HS-5 (cell line): ENCODE data around the gene HGFAC.

ENCODE experiments used
- DNase-seq: peaks from one replicate; pipeline ENCODE4 v3.0.0-alpha.2; 2012; ENCODE audit warnings: low read depth

The HGFAC gene

DNA sequence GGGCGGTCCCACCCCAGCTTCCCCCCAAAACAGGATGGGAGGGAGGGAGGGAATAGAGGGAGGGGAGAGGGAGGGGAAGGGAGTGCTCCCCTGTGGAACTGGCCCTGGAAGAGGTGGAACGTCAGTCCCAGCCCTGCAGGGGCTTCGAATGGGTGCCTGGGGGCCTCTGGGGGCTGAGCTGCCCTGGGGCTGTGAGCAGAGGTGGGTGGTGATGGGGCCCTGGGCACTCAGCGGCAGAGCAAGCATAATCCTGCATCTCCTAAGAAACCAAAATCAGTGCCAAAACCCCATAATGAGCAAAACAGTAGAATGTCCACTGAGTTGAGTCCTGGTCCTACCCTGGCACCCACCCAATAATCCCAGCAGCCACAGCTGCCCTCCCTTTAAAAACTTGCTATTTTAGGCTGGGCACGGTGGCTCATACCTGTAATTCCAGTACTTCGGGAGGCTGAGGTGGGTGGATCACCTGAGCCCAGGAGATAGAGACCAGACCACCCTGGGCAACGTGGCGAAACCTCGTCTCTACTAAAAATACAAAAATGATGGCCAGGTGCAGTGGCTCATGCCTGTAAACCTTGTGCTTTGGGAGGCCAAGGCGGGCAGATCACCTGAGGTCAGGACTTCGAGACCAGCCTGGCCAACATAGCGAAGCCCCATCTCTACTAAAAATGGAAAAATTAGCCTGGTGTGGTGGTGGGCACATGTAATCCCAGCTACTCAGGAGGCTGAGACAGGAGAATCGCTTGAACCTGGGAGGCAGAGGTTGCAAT is 32.4 kb downstream of the HGFAC start:
- no peak for DNase-seq

DNA sequence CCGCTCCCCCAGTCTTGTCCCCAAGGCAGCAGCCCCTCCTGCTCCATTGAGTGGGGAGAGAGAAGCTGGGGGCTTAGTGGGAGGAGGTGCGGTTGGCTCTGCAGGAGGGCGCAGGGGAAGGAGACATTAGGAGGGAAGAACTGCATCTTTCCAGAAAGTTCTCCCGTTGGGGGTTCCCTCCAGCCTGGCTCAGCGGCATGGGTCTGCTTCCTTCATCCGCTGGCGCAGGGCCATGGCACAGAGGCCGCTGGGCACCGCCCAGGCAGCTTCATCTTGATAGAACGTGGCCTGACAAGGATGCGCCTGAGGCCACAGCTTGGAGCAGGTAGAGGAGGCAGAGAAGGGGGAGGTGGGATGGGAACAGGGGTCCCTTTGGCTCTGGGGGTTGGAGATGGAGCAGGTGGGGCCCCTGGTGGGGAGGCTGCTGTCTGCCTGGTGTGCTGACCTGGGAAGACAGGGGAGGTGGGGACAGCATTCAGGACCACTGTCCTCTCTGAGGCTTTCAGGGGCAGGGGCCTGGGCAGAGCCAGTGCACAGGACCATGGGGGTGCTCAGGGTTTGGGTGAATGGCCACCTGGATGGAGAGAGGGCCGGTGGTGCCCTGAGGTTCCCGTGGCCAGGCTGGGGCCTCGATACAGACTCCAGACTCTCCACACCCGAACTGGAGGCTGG is 33.4 kb downstream of the HGFAC start:
- no peak for DNase-seq

GRCh38 chr4:3475713-3476260 is 34.0 kb downstream of the HGFAC start:
- DNase-seq = no peak

- DNase-seq = no peak
Measured at GRCh38 chr4:3476341-3476747, 34.6 kb downstream of the HGFAC start.

DNA sequence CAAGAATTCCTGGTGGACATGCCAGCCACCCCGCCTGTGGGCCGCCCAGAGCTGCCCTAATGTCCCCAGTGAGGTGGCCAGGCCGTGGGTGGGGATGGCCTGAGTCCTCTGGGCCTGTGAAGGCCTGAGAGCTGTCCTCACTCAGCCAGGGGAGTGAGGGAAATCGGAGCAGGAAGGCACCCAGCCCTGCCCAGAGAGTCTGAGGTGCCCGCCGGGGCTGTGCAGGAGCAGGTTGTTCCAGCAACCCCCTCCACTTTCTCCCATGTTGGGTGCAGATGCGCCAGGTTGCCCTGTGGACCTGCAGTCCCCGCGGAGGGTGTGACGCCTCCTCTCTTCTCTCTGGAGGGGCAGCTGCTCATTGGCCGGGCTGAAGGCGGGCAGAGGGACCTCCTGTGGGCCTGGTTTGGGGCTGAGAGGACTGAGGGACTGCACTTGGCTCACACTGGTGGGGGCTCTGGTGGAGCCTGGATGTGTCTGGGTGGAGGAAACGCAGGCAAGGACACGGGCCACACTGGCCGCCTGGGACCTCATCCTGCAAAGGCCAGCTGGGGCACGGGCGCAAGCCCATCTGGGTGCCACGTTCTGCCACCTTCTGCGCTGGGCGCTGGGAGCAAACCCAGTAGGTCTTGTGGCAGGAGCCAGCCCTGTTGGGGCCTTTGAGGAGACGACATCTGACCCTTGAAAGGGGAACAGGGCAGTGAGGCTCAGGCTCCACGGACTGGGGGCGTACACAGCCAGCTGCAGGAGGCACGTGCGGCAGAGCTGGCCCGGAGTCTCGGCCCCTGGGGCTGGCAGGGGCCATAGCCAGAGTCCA is 35.4 kb downstream of the HGFAC start:
- DNase-seq = no peak

DNA sequence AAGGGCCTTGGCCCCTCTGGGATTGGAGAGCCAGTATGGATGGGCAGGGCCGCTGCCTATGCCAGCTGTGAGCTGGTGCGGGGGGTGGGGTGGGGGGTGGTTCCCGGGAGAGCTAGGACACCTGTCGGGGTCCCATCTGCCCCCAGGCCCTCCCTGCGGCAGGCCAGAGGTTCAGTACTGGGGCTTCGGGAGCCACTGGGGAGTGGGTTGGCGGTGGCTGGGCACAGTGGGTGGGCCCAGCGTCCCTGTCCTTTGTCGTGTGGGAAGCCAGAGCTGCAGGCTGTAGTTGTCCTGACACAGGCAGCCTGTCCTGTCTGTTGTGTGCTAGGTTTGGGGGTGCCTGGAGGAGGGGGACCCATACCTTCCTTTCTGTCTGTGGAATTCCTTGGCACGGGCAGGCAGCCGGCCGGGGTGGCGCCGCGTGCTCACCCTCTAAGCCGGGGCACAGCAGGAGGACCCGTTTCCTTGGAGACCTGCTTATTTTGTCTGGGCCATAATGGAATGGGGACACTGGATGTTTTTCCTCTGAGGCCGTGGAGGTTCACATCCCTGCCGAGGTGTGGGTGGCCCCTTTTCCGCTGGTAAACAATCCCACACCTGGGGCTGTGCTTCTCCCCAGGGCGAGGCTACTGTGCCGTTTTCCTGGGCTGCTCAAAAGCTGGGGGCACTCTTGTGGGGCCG is 36.1 kb downstream of the HGFAC start:
- DNase-seq = no peak

GRCh38 chr4:3478446-3479357 is 36.9 kb downstream of the HGFAC start:
- DNase-seq = no peak

DNA sequence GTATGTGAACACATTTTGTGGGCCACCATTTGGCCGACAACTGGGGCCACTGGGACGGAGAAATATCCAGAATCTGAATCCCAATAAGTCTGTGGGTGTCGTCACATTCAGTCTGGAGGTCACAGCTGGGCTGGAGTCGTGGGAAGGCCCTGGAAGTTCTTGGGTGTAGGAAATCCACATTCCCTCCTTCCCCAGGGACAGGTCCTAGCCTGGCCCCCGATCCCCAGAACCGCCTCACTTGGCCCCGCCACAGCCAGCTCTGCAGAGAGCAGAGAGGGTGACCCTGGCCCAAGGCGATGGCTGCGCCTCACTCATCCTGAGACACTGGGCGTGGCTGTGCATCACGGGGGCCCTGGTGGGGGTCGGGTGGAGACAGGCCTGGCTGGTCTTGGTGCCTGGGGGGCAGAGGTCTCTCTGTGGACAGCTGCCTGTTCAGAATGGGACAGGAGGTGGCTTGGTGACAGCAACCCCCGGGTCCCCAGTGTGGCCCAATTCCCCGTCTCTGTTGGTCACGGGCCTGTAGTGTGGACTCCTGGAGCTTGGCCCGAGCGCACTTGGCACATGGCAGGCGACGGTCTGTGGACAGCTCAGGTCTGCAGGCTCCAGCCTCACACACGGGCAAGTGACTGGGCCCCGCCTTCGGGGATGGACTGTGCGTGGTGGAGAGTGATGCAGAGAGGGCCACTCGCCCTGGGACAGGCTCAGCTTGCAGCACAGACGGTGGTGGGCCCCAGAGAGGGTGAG is 37.8 kb downstream of the HGFAC start:
- DNase-seq = no peak

GRCh38 chr4:3480528-3481112 is 38.9 kb downstream of the HGFAC start:
- DNase-seq = no peak

GRCh38 chr4:3481113-3481531 is 39.4 kb downstream of the HGFAC start:
- DNase-seq = no peak

DNA sequence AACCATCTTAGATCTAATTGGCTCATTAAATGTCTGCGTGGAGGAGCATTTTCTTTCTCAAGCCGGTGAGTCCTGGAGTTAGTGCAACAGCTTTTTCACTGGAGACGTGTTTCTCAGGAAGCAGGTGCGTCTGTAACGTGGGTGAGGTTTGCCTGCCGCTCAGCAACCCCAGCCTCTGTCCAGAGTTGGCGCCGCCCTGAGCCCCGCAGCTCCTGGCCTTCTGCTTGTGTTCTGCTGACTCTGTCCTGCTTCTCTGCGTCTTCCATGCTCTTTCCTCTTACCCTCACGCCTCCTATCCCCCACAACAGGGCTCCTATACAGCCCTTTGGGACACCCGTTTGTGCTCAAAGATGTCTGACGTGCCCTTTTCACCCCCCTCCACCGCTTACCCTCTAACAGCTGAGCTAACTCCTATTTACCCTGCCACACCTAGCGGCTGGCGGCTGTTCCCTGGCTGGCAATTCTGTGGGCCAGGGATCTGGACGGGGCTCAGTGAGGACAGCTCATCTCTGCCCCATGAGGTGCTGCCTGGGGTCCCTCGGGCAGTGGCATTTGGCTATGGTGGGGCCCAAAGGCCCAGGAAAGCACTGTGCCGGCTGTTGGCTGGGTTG is 40.1 kb downstream of the HGFAC start:
- no peak for DNase-seq

DNA sequence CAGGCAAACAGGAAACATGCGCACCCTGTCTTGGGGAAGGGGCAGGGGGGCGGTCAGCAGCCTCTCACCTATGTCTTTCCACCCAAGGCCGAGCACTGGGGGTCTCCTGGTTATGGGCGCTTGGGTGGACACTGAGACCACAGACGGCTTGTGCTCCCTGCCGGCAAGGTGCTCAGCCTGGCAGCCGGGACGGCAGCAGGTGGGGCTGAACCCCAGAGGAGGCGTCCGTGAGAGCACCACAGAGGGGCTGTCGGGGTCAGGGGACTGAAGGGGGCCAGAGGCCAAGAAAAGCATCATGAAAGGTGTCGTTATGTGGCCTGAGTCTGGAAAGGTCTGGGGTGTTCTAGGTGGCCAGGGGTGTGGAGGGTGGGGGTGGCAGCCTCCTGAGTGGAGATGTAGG is 40.9 kb downstream of the HGFAC start:
- no peak for DNase-seq

DNA sequence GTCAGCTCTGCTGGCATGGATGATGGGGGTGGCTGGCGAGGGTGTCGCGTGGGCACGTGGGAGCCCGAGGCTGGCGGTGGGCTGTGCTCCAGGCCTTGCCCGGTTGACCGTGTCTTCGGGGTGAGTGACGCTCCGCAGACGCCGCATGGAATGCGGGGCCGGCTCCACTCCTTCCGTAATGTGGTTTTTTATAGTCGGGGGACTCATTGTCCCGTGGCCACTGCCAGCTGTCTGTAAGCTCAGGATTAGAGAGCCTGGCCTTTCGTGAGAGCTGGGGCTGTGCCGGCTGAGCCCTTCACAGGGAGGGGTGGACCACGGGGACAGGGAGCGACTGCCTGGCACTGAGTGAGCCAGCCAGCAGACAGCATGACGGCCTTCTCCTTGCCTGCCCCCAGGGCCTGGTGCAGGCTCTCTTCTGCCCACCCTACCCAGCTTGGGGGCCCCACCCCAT is 41.7 kb downstream of the HGFAC start:
- no peak for DNase-seq

- no peak for DNase-seq
Measured at GRCh38 chr4:3484057-3484973, 42.5 kb downstream of the HGFAC start.

GRCh38 chr4:3485011-3485791 is 43.4 kb downstream of the HGFAC start:
- DNase-seq = no peak

GRCh38 chr4:3485886-3486540 is 44.2 kb downstream of the HGFAC start:
- DNase-seq = no peak
